ENCODE measurements around the gene SYNDIG1. TPM values are rescaled to one million over a fixed set of nuclear protein-coding genes. Genes with fewer than 3 reads are reported as not detected.

The SYNDIG1 gene
- total RNA-seq, 2 experiments from 2014 or later: not detected

GRCh38 chr20:24649787-24650490 lies 180.5 kb downstream of the SYNDIG1 start:
- Mint-ChIP-seq H3K27me3 (peaks cover 12% of the 10 kb centered on the region), H3K9me3 (no peaks in the 10 kb centered on the region)

GRCh38 chr20:24651171-24651975 lies 181.9 kb downstream of the SYNDIG1 start:
- Mint-ChIP-seq H3K36me3 (no peaks in the 10 kb centered on the region), H3K27ac (no peak overlapping the region), H3K27me3 (peaks cover 10% of the 10 kb centered on the region), H3K4me1 (peaks cover 1% of the 10 kb centered on the region), H3K4me3 (no peak overlapping the region), H3K9me3 (no peaks in the 10 kb centered on the region)
- DNase-seq: no peak

More at GRCh38 chr20:24649787-24650490, 180.5 kb downstream of the SYNDIG1 start:
- no peak for DNase-seq
- no peaks in the 10 kb centered on the region for H3K36me3 Mint-ChIP-seq
- no peak overlapping the region for H3K27ac Mint-ChIP-seq
- H3K4me3 Mint-ChIP-seq: no peak overlapping the region
- H3K4me1 Mint-ChIP-seq: peaks cover 5% of the 10 kb centered on the region

- DNase-seq: no peak
- H3K27me3 Mint-ChIP-seq: peaks cover 5% of the 10 kb centered on the region
- no peak overlapping the region for H3K27ac Mint-ChIP-seq
- H3K4me3 Mint-ChIP-seq: no peak overlapping the region
- no peaks in the 10 kb centered on the region for H3K9me3 Mint-ChIP-seq
- no peaks in the 10 kb centered on the region for H3K36me3 Mint-ChIP-seq
- no peaks in the 10 kb centered on the region for H3K4me1 Mint-ChIP-seq
These were observed 182.5 kb downstream of the SYNDIG1 start for GRCh38 chr20:24651976-24652345.

DNA sequence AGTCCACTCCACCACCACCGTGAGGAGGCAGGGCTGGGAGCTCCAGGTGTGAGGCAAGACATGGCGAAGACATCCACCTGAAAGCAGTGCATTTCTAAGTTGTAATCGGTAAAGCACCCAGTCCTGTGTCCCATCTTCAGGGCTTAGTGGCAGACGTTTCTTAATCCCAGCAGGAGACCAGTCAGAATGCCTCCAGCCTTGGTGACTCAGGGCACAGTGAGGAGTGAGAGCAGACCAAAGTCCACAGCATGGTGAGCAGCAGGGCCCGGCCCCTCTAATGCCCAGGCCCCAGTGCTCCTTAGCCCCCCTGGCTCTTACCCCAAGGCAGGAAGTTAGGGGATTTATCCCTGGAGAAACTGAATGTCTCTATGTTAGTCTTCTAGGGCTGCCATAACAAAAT lies 183.9 kb downstream of the SYNDIG1 start:
- Mint-ChIP-seq H3K27ac (no peak overlapping the region), H3K36me3 (no peaks in the 10 kb centered on the region), H3K4me3 (no peak overlapping the region), H3K27me3 (no peaks in the 10 kb centered on the region), H3K4me1 (no peaks in the 10 kb centered on the region), H3K9me3 (no peaks in the 10 kb centered on the region)
- DNase-seq: no peak

DNA sequence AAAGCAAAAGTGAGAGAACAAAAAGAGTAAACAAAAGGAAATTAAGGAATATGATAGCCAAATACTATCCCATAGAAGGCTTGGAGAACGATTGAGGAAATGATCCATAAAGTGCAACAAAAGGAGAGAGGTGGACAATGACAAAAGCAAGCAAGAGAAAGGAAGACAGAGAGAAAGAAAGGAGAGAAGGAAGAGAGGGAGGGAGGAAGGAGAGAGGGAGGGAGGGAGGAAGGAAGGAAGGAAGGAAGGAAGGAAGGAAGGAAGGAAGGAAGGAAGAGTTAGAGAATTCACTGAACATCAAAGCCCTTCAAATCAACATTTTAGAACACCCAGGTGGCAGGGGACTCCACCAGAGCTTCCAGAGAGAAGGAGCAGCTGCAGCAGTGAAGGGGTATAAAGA lies 185.0 kb downstream of the SYNDIG1 start:
- H3K27ac Mint-ChIP-seq: no peak overlapping the region
- H3K4me3 Mint-ChIP-seq: no peak overlapping the region

DNA sequence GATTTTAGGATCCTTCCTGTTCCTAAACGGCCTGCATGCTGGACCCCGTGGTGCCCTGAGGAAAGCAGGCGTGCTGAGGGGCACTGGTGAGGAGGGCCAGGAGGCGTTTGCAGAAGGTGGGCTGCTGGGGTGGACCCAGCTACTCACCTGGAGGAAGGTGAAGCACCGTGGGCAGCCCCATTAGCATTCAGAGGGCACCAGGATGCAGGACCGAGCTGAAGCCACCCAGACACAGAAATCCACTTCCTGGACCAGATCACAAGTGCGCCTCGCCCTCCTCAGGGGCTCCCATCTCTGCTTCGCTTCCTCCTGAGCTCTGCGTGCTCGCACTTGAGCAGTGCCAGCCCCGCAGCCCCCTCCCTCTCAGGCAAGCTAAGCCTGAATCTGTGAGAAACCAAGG lies 187.0 kb downstream of the SYNDIG1 start:
- Mint-ChIP-seq H3K27me3 (no peaks in the 10 kb centered on the region), H3K9me3 (no peaks in the 10 kb centered on the region), H3K4me3 (no peak overlapping the region), H3K36me3 (no peaks in the 10 kb centered on the region), H3K4me1 (no peaks in the 10 kb centered on the region), H3K27ac (no peak overlapping the region)
- no peak for DNase-seq

More for the DNA sequence above, 185.0 kb downstream of the SYNDIG1 start:
- H3K36me3 Mint-ChIP-seq: no peaks in the 10 kb centered on the region
- H3K4me1 Mint-ChIP-seq: no peaks in the 10 kb centered on the region
- H3K27me3 Mint-ChIP-seq: no peaks in the 10 kb centered on the region
- DNase-seq: no peak
- no peaks in the 10 kb centered on the region for H3K9me3 Mint-ChIP-seq

- H3K27ac Mint-ChIP-seq: no peak overlapping the region
- H3K36me3 Mint-ChIP-seq: no peaks in the 10 kb centered on the region
- no peaks in the 10 kb centered on the region for H3K27me3 Mint-ChIP-seq
- H3K4me1 Mint-ChIP-seq: no peaks in the 10 kb centered on the region
- no peaks in the 10 kb centered on the region for H3K9me3 Mint-ChIP-seq
- H3K4me3 Mint-ChIP-seq: no peak overlapping the region
- DNase-seq: no peak
These were observed 187.8 kb downstream of the SYNDIG1 start for GRCh38 chr20:24657196-24657595.

GRCh38 chr20:24657878-24658620 lies 188.6 kb downstream of the SYNDIG1 start:
- H3K4me1 Mint-ChIP-seq: no peaks in the 10 kb centered on the region
- no peak for DNase-seq
- no peaks in the 10 kb centered on the region for H3K9me3 Mint-ChIP-seq
- no peak overlapping the region for H3K27ac Mint-ChIP-seq
- no peaks in the 10 kb centered on the region for H3K36me3 Mint-ChIP-seq
- H3K4me3 Mint-ChIP-seq: no peak overlapping the region
- no peaks in the 10 kb centered on the region for H3K27me3 Mint-ChIP-seq

- Mint-ChIP-seq H3K27ac (no peak overlapping the region), H3K27me3 (no peaks in the 10 kb centered on the region), H3K4me1 (no peaks in the 10 kb centered on the region), H3K4me3 (no peak overlapping the region), H3K9me3 (no peaks in the 10 kb centered on the region), H3K36me3 (no peaks in the 10 kb centered on the region)
- DNase-seq: no peak
These were observed 189.7 kb downstream of the SYNDIG1 start for GRCh38 chr20:24658920-24659660.

DNA sequence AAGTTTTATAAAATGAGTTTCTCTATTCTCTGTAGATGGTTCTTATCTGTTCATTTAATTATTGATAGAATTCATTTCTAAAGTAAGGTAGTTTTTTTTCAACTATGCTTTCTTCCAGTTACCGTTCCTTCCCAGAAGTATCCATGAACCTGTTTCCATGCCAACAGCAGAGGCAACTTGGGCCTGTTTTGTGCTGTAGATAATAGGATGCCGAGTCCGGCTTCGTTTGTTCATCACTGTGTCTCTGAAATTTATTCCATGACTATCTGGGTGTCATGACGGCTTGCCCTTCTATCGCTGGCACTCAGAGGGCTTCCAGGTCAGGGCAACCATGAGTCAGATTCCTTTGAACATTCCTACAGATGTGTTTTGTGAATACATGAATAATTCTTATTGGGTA lies 190.4 kb downstream of the SYNDIG1 start:
- Mint-ChIP-seq H3K4me1 (no peaks in the 10 kb centered on the region), H3K9me3 (no peaks in the 10 kb centered on the region), H3K27ac (no peak overlapping the region), H3K36me3 (no peaks in the 10 kb centered on the region), H3K27me3 (no peaks in the 10 kb centered on the region), H3K4me3 (no peak overlapping the region)
- no peak for DNase-seq

- Mint-ChIP-seq H3K4me1 (no peaks in the 10 kb centered on the region), H3K27ac (no peak overlapping the region), H3K27me3 (no peaks in the 10 kb centered on the region), H3K4me3 (no peak overlapping the region), H3K9me3 (no peaks in the 10 kb centered on the region), H3K36me3 (no peaks in the 10 kb centered on the region)
- no peak for DNase-seq
These were observed 191.2 kb downstream of the SYNDIG1 start for GRCh38 chr20:24660651-24661050.

GRCh38 chr20:24661255-24661654 lies 191.8 kb downstream of the SYNDIG1 start:
- no peak for DNase-seq
- no peaks in the 10 kb centered on the region for H3K27me3 Mint-ChIP-seq
- H3K36me3 Mint-ChIP-seq: no peaks in the 10 kb centered on the region
- H3K27ac Mint-ChIP-seq: no peak overlapping the region
- no peaks in the 10 kb centered on the region for H3K9me3 Mint-ChIP-seq
- H3K4me3 Mint-ChIP-seq: no peak overlapping the region
- no peaks in the 10 kb centered on the region for H3K4me1 Mint-ChIP-seq

- Mint-ChIP-seq H3K36me3 (no peaks in the 10 kb centered on the region), H3K9me3 (no peaks in the 10 kb centered on the region), H3K4me3 (no peak overlapping the region), H3K27me3 (no peaks in the 10 kb centered on the region), H3K4me1 (no peaks in the 10 kb centered on the region), H3K27ac (no peak overlapping the region)
- no peak for DNase-seq
These were observed 192.9 kb downstream of the SYNDIG1 start for GRCh38 chr20:24662322-24662721.

DNA sequence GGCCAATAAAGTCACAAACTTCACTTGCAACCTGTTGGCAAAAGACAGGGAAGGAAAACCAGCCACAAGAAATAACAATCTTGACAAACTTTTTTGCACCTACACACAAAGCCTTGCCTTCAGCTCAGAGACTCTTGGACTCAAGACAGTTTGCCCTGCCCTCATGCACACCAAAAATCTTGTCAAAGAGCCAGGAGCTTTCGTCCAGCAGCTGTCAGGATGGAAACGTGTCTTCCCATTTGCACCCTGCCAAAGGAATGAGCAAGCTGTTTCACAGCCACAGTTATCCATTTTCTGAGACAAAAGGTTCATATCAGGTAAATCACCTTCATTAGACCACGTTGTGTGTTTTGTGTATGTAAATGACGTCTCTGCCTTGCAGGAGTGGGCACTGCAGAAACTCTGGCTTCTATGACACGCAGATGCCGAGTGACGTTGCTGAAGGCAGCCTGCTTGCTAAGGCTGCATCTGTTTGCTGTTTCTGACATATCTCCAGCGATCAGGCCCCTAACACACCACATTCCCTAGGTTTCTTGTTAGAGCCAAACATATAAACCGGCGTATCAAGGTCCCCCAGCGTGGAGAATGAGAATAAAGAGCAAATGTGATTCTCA lies 193.4 kb downstream of the SYNDIG1 start:
- no peak for DNase-seq
- Mint-ChIP-seq H3K27me3 (no peaks in the 10 kb centered on the region), H3K4me1 (no peaks in the 10 kb centered on the region), H3K36me3 (no peaks in the 10 kb centered on the region), H3K9me3 (no peaks in the 10 kb centered on the region), H3K4me3 (no peak overlapping the region), H3K27ac (no peak overlapping the region)

Data from activated naive CD8-positive, alpha-beta T cell treated with anti-CD3 and anti-CD28 coated beads for 36 hours (primary cell).